GM12878 (cell line): Measurements from ENCODE around the gene RARA. TPM values are rescaled to one million over a fixed set of nuclear protein-coding genes. Genes with fewer than 3 reads are reported as not detected.
"Not testable (repeated sequence)": the region's sequence is repeated elsewhere in the genome, so short reads cannot be mapped to it uniquely, and the experiment has no call there.

ENCODE experiments used
- ATAC-seq: fragments of 200-7000 bp; cut with Tn5 transposase; 3 replicates; pipeline ENCODE4 v1.9.1; 2020; ENCODE audit warnings: mild to moderate bottlenecking, moderate library complexity
- BruUV-seq: library from RNA; stranded (reverse); fragments of 400-500 nt; replicated peaks from 2 replicates; lab custom pipeline; 2021; lab: Mats Ljungman, UMichigan
- CTCF ChIA-PET: fragments of 300-600 bp; sonication (Branson Sonifier 250); formaldehyde crosslinking; extraction: SDS; loops from one replicate; lab custom pipeline; 2021; ENCODE audit warnings: inconsistent platforms; lab: Yijun Ruan, JAX
- POLR2A ChIA-PET: fragments of 350-600 bp; formaldehyde crosslinking; extraction: SDS; loops from one replicate; lab custom pipeline; 2021; ENCODE audit warnings: inconsistent platforms; lab: Charles Lee
- RAD21 ChIA-PET: fragments of 300-600 bp; sonication (Branson Sonifier 250); formaldehyde crosslinking; loops from one replicate; lab custom pipeline; 2023; ENCODE audit warnings: antibody characterized with exemption; ENCODE audit not compliant: unreplicated experiment; lab: Charles Lee
- SMC1A ChIA-PET: fragments of 300-600 bp; sonication (Branson Sonifier 250); formaldehyde crosslinking; loops from one replicate; lab custom pipeline; 2023; ENCODE audit not compliant: unreplicated experiment, uncharacterized antibody; lab: Charles Lee
- DNase-seq: peaks from one replicate; pipeline ENCODE4 v3.0.0-alpha.2; 2011; ENCODE audit warnings: low read depth, low spot score
- FAIRE-seq: peaks from 3 replicates; lab custom pipeline; 2011; peaks lifted over from hg19 to GRCh38; lab: Jason Lieb, UNC
- H2AFZ ChIP-seq: 2 replicates; pipeline ENCODE4 v1.6.0; 2011; ENCODE audit warnings: low read depth, low read length, control low read depth; ENCODE audit not compliant: control insufficient read depth
- H3K27ac ChIP-seq: 2 replicates; pipeline ENCODE4 v1.5.1; 2011; ENCODE audit warnings: control low read depth; ENCODE audit not compliant: control insufficient read depth, insufficient read depth
- H3K27me3 ChIP-seq, 2 experiments: replicated peaks in 1 of 2; 2 replicates each; pipeline versions ENCODE4 v1.6.0 to v1.6.1; 2011; ENCODE audit warnings: low read length in 1 of 2; ENCODE audit not compliant: control insufficient read depth in 2 of 2, insufficient read depth in 2 of 2
- H3K36me3 ChIP-seq, 2 experiments: 2 replicates each; pipeline ENCODE4 v1.5.1; 2011; ENCODE audit warnings: low read length in 1 of 2; ENCODE audit not compliant: control insufficient read depth in 2 of 2, insufficient read depth in 2 of 2
- H3K4me1 ChIP-seq: 2 replicates; pipeline ENCODE4 v1.6.1; 2011; ENCODE audit warnings: mild to moderate bottlenecking, low read length, moderate library complexity, mixed read lengths; ENCODE audit not compliant: control insufficient read depth, insufficient read depth
- H3K4me2 ChIP-seq: 2 replicates; pipeline ENCODE4 v1.6.0; 2011; ENCODE audit warnings: control low read depth; ENCODE audit not compliant: control insufficient read depth, insufficient read depth
- H3K4me3 ChIP-seq: fragments of 200-600 bp; sonication (generic); 2 replicates; pipeline ENCODE4 v1.5.1; 2016
- H3K79me2 ChIP-seq: 2 replicates; pipeline ENCODE4 v1.6.0; 2011; ENCODE audit warnings: low read length; ENCODE audit not compliant: control insufficient read depth, insufficient read depth
- H3K9ac ChIP-seq: 2 replicates; pipeline ENCODE4 v1.8.0; 2011; ENCODE audit warnings: low read length, control low read depth, mixed read lengths; ENCODE audit not compliant: control insufficient read depth, insufficient read depth
- H3K9me3 ChIP-seq: replicated peaks from 3 replicates; pipeline ENCODE4 v1.5.1; 2011; ENCODE audit warnings: mild to moderate bottlenecking, low read length; ENCODE audit not compliant: control insufficient read depth, insufficient read depth
- H4K20me1 ChIP-seq: 2 replicates; pipeline ENCODE4 v1.6.0; 2011; ENCODE audit not compliant: control insufficient read depth, insufficient read depth
- SREBF2 ChIP-seq: IDR thresholded peaks from 2 replicates; pipeline ENCODE4 v1.6.1; 2012; ENCODE audit warnings: mild to moderate bottlenecking, low read length
- ZNF592 ChIP-seq: fragments of 450-650 bp; IDR thresholded peaks from 2 replicates; pipeline ENCODE4 v1.6.1; 2017; ENCODE audit warnings: mild to moderate bottlenecking, moderate library complexity
- WGBS: methylation state at CpG from one replicate; pipeline ENCODE4 v1.1.6; 2016; ENCODE audit warnings: low lambda C conversion rate; ENCODE audit not compliant: insufficient replicate concordance, insufficient coverage; ENCODE audit errors: missing lambda C conversion rate; 5-methylcytosine and 5-hydroxymethylcytosine counted together
- in situ Hi-C: fragments of 300-500 bp; cut with MboI; formaldehyde crosslinking; loops from 9 replicates; pipeline ENCODE4 v1.14.3; 2018; ENCODE audit warnings: mixed read lengths
- intact Hi-C: fragments of 100-400 bp; cut with micrococcal nuclease; formaldehyde crosslinking; loops from one replicate; pipeline ENCODE4 v1.14.2; 2022; ENCODE audit not compliant: unreplicated experiment
- polyA plus RNA-seq, 11 experiments: library from polyadenylated mRNA; depleted of rRNA in 4 of 11; unstranded in 6 of 11; stranded (reverse) in 5 of 11; fragments of >200 nt; fragmentation: Nextera tagmentation in 4 of 11; fragmentation: Illumina TruSeq in 1 of 11; extraction: Ambion mirVana in 4 of 11; extraction: Trizol in 1 of 11; gene quantifications; 1 replicate in 1 of 11; 2 replicates in 10 of 11; pipeline versions ENCODE4 v1.2.1 to v1.2.3, GENCODE V29; 2011 to 2016; ENCODE audit warnings: inconsistent platforms in 2 of 11, missing spikeins in 2 of 11, low read depth in 1 of 11
- total RNA-seq, 4 experiments: library from RNA; depleted of rRNA in 3 of 4; stranded (reverse); fragments of >200 nt in 3 of 4; fragmentation: Illumina TruSeq in 1 of 4; extraction: Trizol in 1 of 4; gene quantifications; 2 replicates each; pipeline versions ENCODE4 v1.2.1 to v1.2.3, GENCODE V29; 2013 to 2021

RARA gene
- total and polyA plus RNA-seq, 10 of the 15 experiments (the other 5 are each of a cell fraction or from before 2014, with no cell fraction given) = 0.13 to 33.6 (median 13.6) TPM

- TF ChIP-seq ZNF592 = no peak
- no peak for TF ChIP-seq SREBF2
Observed at GRCh38 chr17:40372031-40372430, 63.1 kb downstream of the RARA start (continued).

DNA sequence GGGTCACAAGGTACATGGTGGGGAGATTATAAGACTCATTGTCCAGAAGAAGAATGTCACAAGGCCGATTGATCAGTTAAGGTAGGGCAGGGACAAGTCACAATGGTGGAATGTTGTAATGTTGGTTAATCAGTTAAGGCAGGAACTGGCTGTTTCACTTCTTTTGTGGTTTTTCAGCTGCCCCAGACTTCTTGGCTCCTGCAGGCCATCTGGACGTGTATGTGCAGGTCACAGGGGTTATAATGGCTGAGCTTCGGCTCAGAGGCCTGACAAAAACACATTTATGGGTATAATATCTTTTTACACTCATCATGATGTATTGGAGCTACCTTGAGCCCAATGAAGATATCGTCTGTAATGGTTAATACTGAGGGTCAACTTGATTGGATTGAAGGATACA, 63.7 kb downstream of the RARA start:
- H3K27me3 ChIP-seq, DNase-seq, H3K27ac ChIP-seq, H3K79me2 ChIP-seq, H3K4me2 ChIP-seq, H2AFZ ChIP-seq, H3K36me3 ChIP-seq, intact Hi-C loops, H3K9ac ChIP-seq, H4K20me1 ChIP-seq, H3K4me3 ChIP-seq, ATAC-seq, FAIRE-seq, H3K4me1 ChIP-seq, H3K9me3 ChIP-seq, BruUV-seq, in situ Hi-C loops: not testable (repeated sequence)
- 31% methylated on average over 4 of the region's 4 CpGs for WGBS
- RAD21 ChIA-PET = interaction anchor here (1.1 kb wide), 1 partner anchor 160 kb away, joined by 3 read pairs; no protein-coding TSS in a partner anchor
- CTCF ChIA-PET = interaction anchor here (0.6 to 2.0 kb wide), 3 partner anchors 9 to 45 kb away, joined by 3 to 5 read pairs (median 3); partner anchors contain the start of gene TOP2A
- SMC1A ChIA-PET = interaction anchor here (1.3 to 1.8 kb wide), 2 partner anchors 16 to 159 kb away, joined by 4 to 7 read pairs; no protein-coding TSS in a partner anchor
- POLR2A ChIA-PET = interaction anchor here (1.0 kb wide), 1 partner anchor 21 kb away, joined by 7 read pairs; no protein-coding TSS in a partner anchor
